KBM-7 (cell line): Measurements from ENCODE around the gene EPHA6.

ENCODE experiments used
- DNase-seq: peaks from one replicate; pipeline ENCODE4 v3.0.0-alpha.2; 2015
- in situ Hi-C: fragments of 300-500 bp; cut with MboI; formaldehyde crosslinking; loops from 2 replicates; pipeline ENCODE4 v1.14.3; 2020; ENCODE audit warnings: low sequenced_read_pairs, low pct_unique_long_range_greater_than_20kb, mixed read lengths

The EPHA6 gene

GRCh38 chr3:97705764-97706163 lies 891.4 kb downstream of the EPHA6 start:
- DNase-seq, result no peak
- in situ Hi-C loops, result no loop called here

- DNase-seq, result no peak
- in situ Hi-C loops, result no loop called here
These were observed 891.8 kb downstream of the EPHA6 start for GRCh38 chr3:97706226-97706625.

GRCh38 chr3:97711654-97712053 lies 897.3 kb downstream of the EPHA6 start:
- no peak for DNase-seq
- in situ Hi-C loops, result no loop called here

- in situ Hi-C loops, result no loop called here
- no peak for DNase-seq
These were observed 898.5 kb downstream of the EPHA6 start for GRCh38 chr3:97712919-97713318.

- in situ Hi-C loops, result no loop called here
- DNase-seq, result no peak
These were observed 899.2 kb downstream of the EPHA6 start for GRCh38 chr3:97713634-97714033.

GRCh38 chr3:97719156-97719821 lies 904.9 kb downstream of the EPHA6 start:
- DNase-seq, result peak; percentile 78
- in situ Hi-C loops, result no loop called here

GRCh38 chr3:97720417-97720816 lies 906.0 kb downstream of the EPHA6 start:
- in situ Hi-C loops, result no loop called here
- no peak for DNase-seq

GRCh38 chr3:97721446-97721845 lies 907.1 kb downstream of the EPHA6 start:
- DNase-seq, result no peak
- in situ Hi-C loops, result no loop called here

- in situ Hi-C loops, result no loop called here
- DNase-seq, result peak; percentile 8
These were observed 922.5 kb downstream of the EPHA6 start for GRCh38 chr3:97736928-97737327.

GRCh38 chr3:97738761-97739160 lies 924.4 kb downstream of the EPHA6 start:
- no peak for DNase-seq
- in situ Hi-C loops, result no loop called here

- DNase-seq, result no peak
- in situ Hi-C loops, result no loop called here
These were observed 927.6 kb downstream of the EPHA6 start for GRCh38 chr3:97742036-97742435.

- in situ Hi-C loops, result no loop called here
- DNase-seq, result no peak
These were observed 929.9 kb downstream of the EPHA6 start for GRCh38 chr3:97744289-97744688.

- in situ Hi-C loops, result no loop called here
- no peak for DNase-seq
These were observed 949.4 kb downstream of the EPHA6 start for GRCh38 chr3:97763586-97764406.

GRCh38 chr3:97764407-97765238 lies 950.2 kb downstream of the EPHA6 start, which contains the start of gene ARL6:
ARL6 (plus strand) TSS chr3:97764758; CDS start chr3:97768108, 3,350 bp downstream.
- DNase-seq, result peak; percentile 90
- in situ Hi-C loops, result no loop called here

- no peak for DNase-seq
- in situ Hi-C loops, result no loop called here
These were observed 950.9 kb downstream of the EPHA6 start for GRCh38 chr3:97765336-97765735.

GRCh38 chr3:97772926-97773325 lies 958.5 kb downstream of the EPHA6 start:
- in situ Hi-C loops, result no loop called here
- DNase-seq, result no peak

GRCh38 chr3:97778152-97778551 lies 963.8 kb downstream of the EPHA6 start:
- in situ Hi-C loops, result no loop called here
- no peak for DNase-seq

GRCh38 chr3:97793420-97794019 lies 979.1 kb downstream of the EPHA6 start:
- in situ Hi-C loops, result loop anchor here (10.0 kb wide), 1 partner anchor 231 kb away; no protein-coding TSS in a partner anchor
- DNase-seq, result peak; percentile 79

GRCh38 chr3:97795951-97796350 lies 981.6 kb downstream of the EPHA6 start:
- in situ Hi-C loops, result loop anchor here (10.0 kb wide), 1 partner anchor 229 kb away; no protein-coding TSS in a partner anchor
- no peak for DNase-seq
